Fibroblast of skin of left biceps (primary cell): Measurements from ENCODE around the gene SORCS1.

Source experiments
- DNase-seq, 2 experiments: peaks; one replicate each; pipeline ENCODE4 v3.0.0-alpha.2; 2013; ENCODE audit warnings: low read depth in 2 of 2

The SORCS1 gene

GRCh38 chr10:106542461-106542860 is 622.0 kb downstream of the SORCS1 start:
- DNase-seq: no peak

GRCh38 chr10:106540645-106541044 is 623.9 kb downstream of the SORCS1 start:
- no peak for DNase-seq

GRCh38 chr10:106537866-106538265 is 626.6 kb downstream of the SORCS1 start:
- no peak for DNase-seq

GRCh38 chr10:106535304-106535953 is 629.1 kb downstream of the SORCS1 start:
- no peak for DNase-seq

DNA sequence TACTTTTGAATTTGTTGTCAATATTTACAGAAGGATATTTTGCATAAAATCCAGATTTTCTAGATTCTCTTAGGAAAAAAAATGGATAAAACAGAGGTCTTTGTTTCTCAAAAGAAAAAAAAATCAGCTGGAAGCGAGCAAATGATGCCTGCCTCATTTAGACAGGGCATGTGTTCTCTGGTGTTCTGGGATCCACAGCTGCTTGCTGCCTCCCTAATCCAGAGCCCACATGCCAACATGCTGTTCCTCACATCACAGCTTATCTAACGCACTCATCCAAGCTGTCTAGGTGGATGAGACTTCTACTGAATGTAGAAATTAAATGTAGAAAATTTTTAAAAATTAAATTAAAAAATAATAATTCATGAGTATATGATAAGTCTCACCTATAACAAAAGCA is 630.1 kb downstream of the SORCS1 start:
- DNase-seq: no peak

GRCh38 chr10:106528702-106529101 is 635.8 kb downstream of the SORCS1 start:
- no peak for DNase-seq

GRCh38 chr10:106525835-106526234 is 638.7 kb downstream of the SORCS1 start:
- no peak for DNase-seq
